ENCODE data around the gene MTG2. TPM values are rescaled to one million over a fixed set of nuclear protein-coding genes. Genes with fewer than 3 reads are reported as not detected.

The MTG2 gene
- total and polyA plus RNA-seq, 2 of the 8 experiments (the other 6 are each of a cell fraction or from before 2014, with no cell fraction given), result 14.4 to 22.8 TPM

GRCh38 chr20:62182469-62183425 lies at the start of gene MTG2 (continued):
- no peak for TF ChIP-seq CHD7 (IDR thresholded peaks at IDR 0.05; ENCODE audit: insufficient replicate concordance, low read length)
- TF ChIP-seq KDM1A (IDR thresholded peaks at IDR 0.05; ENCODE audit: borderline replicate concordance, low read length), result no peak
- TF ChIP-seq SUZ12 (IDR thresholded peaks at IDR 0.05; ENCODE audit: low read length), result no peak
- 0 out of 2 replicates have a peak, but pooled peaks have one; percentile 64 for TF ChIP-seq GTF2F1 (IDR thresholded peaks at IDR 0.05; ENCODE audit: borderline replicate concordance, low read depth, low read length)
- no peak for TF ChIP-seq SIX5 (IDR thresholded peaks at IDR 0.05; ENCODE audit: low read depth, low read length)
- TF ChIP-seq TAF1 (IDR thresholded peaks at IDR 0.05; ENCODE audit: low read depth, low read length), result peak; percentile 89
- TF ChIP-seq, protein P1, sequence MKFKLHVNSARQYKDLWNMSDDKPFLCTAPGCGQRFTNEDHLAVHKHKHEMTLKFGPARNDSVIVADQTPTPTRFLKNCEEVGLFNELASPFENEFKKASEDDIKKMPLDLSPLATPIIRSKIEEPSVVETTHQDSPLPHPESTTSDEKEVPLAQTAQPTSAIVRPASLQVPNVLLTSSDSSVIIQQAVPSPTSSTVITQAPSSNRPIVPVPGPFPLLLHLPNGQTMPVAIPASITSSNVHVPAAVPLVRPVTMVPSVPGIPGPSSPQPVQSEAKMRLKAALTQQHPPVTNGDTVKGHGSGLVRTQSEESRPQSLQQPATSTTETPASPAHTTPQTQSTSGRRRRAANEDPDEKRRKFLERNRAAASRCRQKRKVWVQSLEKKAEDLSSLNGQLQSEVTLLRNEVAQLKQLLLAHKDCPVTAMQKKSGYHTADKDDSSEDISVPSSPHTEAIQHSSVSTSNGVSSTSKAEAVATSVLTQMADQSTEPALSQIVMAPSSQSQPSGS (IDR thresholded peaks at IDR 0.05; ENCODE audit: low read length), result no peak
